ENCODE results near the gene DOC2B. TPM values are rescaled to one million over a fixed set of nuclear protein-coding genes. Genes with fewer than 3 reads are reported as not detected.

Gene DOC2B
- total and polyA plus RNA-seq, 9 of the 15 experiments (the other 6 are each of a cell fraction or from before 2014, with no cell fraction given), result 0.02 TPM; not detected in 8

GRCh38 chr17:161481-161880 lies 20.0 kb downstream of the DOC2B start (continued):
- TF ChIP-seq FIP1L1 (IDR thresholded peaks at IDR 0.05; ENCODE audit: low read depth, low read length, poor library complexity, severe bottlenecking), result no peak
- no peak for TF ChIP-seq U2AF2 (optimal IDR thresholded peaks at IDR 0.05; ENCODE audit: low read depth, low read length)
- no peak for TF ChIP-seq ZNF551 (CRISPR knock-in tag; IDR thresholded peaks at IDR 0.05)
- no peak for TF ChIP-seq PCBP1 (IDR thresholded peaks at IDR 0.05; ENCODE audit: low read depth, low read length, poor library complexity, severe bottlenecking)
- TF ChIP-seq MTA2 (IDR thresholded peaks at IDR 0.05; ENCODE audit: low read depth), result no peak

DNA sequence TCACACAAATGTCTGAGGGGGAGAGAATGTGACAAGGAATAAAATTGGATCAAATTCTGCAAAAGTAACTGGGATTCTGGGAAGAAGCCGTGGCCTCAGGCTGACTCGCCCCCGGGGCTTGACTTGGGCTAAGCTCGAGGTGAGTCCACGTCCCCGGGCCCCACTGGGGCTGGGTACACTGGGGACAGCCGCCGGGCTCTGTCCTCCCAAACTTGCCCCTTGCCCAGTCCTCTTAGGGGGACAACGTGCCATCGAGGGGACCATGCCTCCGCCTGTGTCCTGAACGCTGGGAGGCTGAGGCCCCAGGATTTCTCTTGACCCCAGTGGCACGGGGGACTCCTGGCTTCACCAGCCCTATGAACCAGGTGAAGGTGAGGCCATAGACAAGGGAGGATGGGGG lies 21.1 kb downstream of the DOC2B start:
- H3K4me2 ChIP-seq (ENCODE audit: insufficient read depth, low read length), result no peak overlapping the region
- WGBS (ENCODE audit: insufficient coverage, low coverage, missing lambda C conversion rate), result 2% methylated on average over 7 of the region's 13 CpGs
- POLR2A ChIA-PET, result no interaction called here
- peaks cover 3 to 46% of the 10 kb centered on the region in 2 experiments; a peak in 4 of 5 replicates for H3K27me3 ChIP-seq (ENCODE audit: control insufficient read depth in 2 of 2, insufficient read depth in 2 of 2, low read length in 2 of 2)
- H3K4me1 ChIP-seq (replicated peaks in 1 of 2; ENCODE audit: control insufficient read depth in 2 of 2, insufficient read depth in 2 of 2, low read length in 2 of 2), result no peaks in the 10 kb centered on the region
- in situ Hi-C loops (cut with MboI), result no loop called here
- no TSS peak for BruUV-seq (replicated peaks)
- H3K4me3 ChIP-seq, result no peak overlapping the region
- H3K9me3 ChIP-seq (replicated peaks; ENCODE audit: control insufficient read depth, insufficient read depth, low read depth, low read length), result no peaks in the 10 kb centered on the region
- H4K20me1 ChIP-seq (replicated peaks; ENCODE audit: control insufficient read depth, insufficient read depth, low read length), result no peaks in the 10 kb centered on the region
- ATAC-seq, result no peak
- H3K9me1 ChIP-seq (ENCODE audit: control insufficient read depth, insufficient read depth, low read length), result no peaks in the 10 kb centered on the region
- no peak for DNase-seq (ENCODE audit: extremely low read depth in 1 of 4, low spot score in 3 of 4)
- H3K27ac ChIP-seq (ENCODE audit: extremely low read depth, low read depth, low read length), result no peak overlapping the region
- no peaks in the 10 kb centered on the region for H3K79me2 ChIP-seq (ENCODE audit: control insufficient read depth, insufficient read depth, low read length)
- FAIRE-seq, result no peak
- no peak overlapping the region for H2AFZ ChIP-seq (ENCODE audit: low read depth, low read length)
- H3K36me3 ChIP-seq (ENCODE audit: control insufficient read depth, insufficient read depth, low read length), result no peaks in the 10 kb centered on the region
- intact Hi-C loops (cut with micrococcal nuclease), result no loop called here
- no peak overlapping the region for H3K9ac ChIP-seq (ENCODE audit: insufficient read depth in 1 of 2, low read depth in 2 of 2, low read length in 2 of 2)
- CTCF ChIA-PET (ENCODE audit: low intra/inter-chr PET ratio), result no interaction called here
- TF ChIP-seq, protein P1, sequence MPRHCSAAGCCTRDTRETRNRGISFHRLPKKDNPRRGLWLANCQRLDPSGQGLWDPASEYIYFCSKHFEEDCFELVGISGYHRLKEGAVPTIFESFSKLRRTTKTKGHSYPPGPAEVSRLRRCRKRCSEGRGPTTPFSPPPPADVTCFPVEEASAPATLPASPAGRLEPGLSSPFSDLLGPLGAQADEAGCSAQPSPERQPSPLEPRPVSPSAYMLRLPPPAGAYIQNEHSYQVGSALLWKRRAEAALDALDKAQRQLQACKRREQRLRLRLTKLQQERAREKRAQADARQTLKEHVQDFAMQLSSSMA (CRISPR knock-in tag; IDR thresholded peaks at IDR 0.05), result no peak
- TF ChIP-seq ILK (tag; IDR thresholded peaks at IDR 0.05; ENCODE audit: borderline replicate concordance, low read depth) (no peak), HNRNPH1 (optimal IDR thresholded peaks at IDR 0.05; ENCODE audit: low read depth, low read length) (no peak), E2F8 (IDR thresholded peaks at IDR 0.05; ENCODE audit: low read depth, partially characterized antibody) (no peak), GTF2F1 (IDR thresholded peaks at IDR 0.05; ENCODE audit: low read depth, low read length) (no peak), TBL1XR1 (IDR thresholded peaks at IDR 0.05; ENCODE audit: low read length in 2 of 2) (no peak), FOXK1 (CRISPR knock-in tag; IDR thresholded peaks at IDR 0.05; ENCODE audit: borderline replicate concordance) (no peak), ZNF124 (CRISPR knock-in tag; IDR thresholded peaks at IDR 0.05) (no peak), ZNF253 (CRISPR knock-in tag; conservative IDR thresholded peaks at IDR 0.05) (no peak), NFE2L1 (tag; IDR thresholded peaks at IDR 0.05; ENCODE audit: borderline replicate concordance, low read depth) (no peak)
